IMR-90 (cell line): ENCODE data around the gene DDX10. TPM values are rescaled to one million over a fixed set of nuclear protein-coding genes. Genes with fewer than 3 reads are reported as not detected.

Experiments
- ATAC-seq: fragments of 200-7000 bp; cut with Tn5 transposase; 2 replicates; pipeline ENCODE4 v1.9.1; 2020; ENCODE audit warnings: low read depth, mild to moderate bottlenecking, moderate library complexity
- BruUV-seq: library from RNA; stranded (reverse); fragments of 400-500 nt; replicated peaks from 2 replicates; lab custom pipeline; 2021; lab: Mats Ljungman, UMichigan
- CTCF ChIA-PET: fragments of 300-600 bp; formaldehyde crosslinking; extraction: SDS; loops from one replicate; lab custom pipeline; 2021; ENCODE audit warnings: antibody characterized with exemption; lab: Yijun Ruan, JAX
- POLR2A ChIA-PET: fragments of 300-600 bp; sonication (Branson Sonifier 250); formaldehyde crosslinking; loops from one replicate; lab custom pipeline; 2022; ENCODE audit warnings: antibody characterized with exemption; ENCODE audit not compliant: unreplicated experiment; lab: Charles Lee
- DNase-seq: peaks from one replicate; pipeline ENCODE4 v3.0.0; 2013
- H2AFZ ChIP-seq: replicated peaks from 2 replicates; pipeline ENCODE3; 2013; ENCODE audit warnings: low read length, mild to moderate bottlenecking; ENCODE audit not compliant: poor library complexity
- H2AK5ac ChIP-seq: 2 replicates; pipeline ENCODE4 v1.6.1; 2013; ENCODE audit warnings: low read depth, low read length, inconsistent platforms
- H2AK9ac ChIP-seq: replicated peaks from 2 replicates; pipeline ENCODE3; 2013; ENCODE audit warnings: mild to moderate bottlenecking, low read depth, low read length, moderate library complexity; ENCODE audit not compliant: poor library complexity
- H2BK120ac ChIP-seq: 2 replicates; pipeline ENCODE4 v1.6.1; 2013; ENCODE audit warnings: low read depth, low read length, inconsistent platforms
- H2BK15ac ChIP-seq: 3 replicates; pipeline ENCODE4 v1.6.1; 2013; ENCODE audit warnings: low read depth, low read length, inconsistent platforms
- H2BK20ac ChIP-seq: 2 replicates; pipeline ENCODE4 v1.6.1; 2013; ENCODE audit warnings: low read depth, mild to moderate bottlenecking, inconsistent platforms, low read length, moderate library complexity
- H2BK5ac ChIP-seq: 2 replicates; pipeline ENCODE4 v1.6.1; 2013; ENCODE audit warnings: mild to moderate bottlenecking, low read depth, low read length, inconsistent platforms; ENCODE audit not compliant: poor library complexity, severe bottlenecking
- H3K14ac ChIP-seq: replicated peaks from 2 replicates; pipeline ENCODE4 v1.6.1; 2013; ENCODE audit warnings: low read depth, low read length, inconsistent platforms
- H3K18ac ChIP-seq: 2 replicates; pipeline ENCODE4 v1.6.1; 2013; ENCODE audit warnings: low read depth, low read length, control low read depth
- H3K23ac ChIP-seq: 2 replicates; pipeline ENCODE4 v1.6.1; 2013; ENCODE audit warnings: low read depth, low read length, inconsistent platforms
- H3K27ac ChIP-seq: 2 replicates; pipeline ENCODE4 v1.5.1; 2013; ENCODE audit warnings: mild to moderate bottlenecking, control low read depth, low read length; ENCODE audit not compliant: insufficient read depth
- H3K27me3 ChIP-seq: 2 replicates; pipeline ENCODE4 v1.6.1; 2013; ENCODE audit warnings: low read length; ENCODE audit not compliant: control insufficient read depth, insufficient read depth
- H3K36me3 ChIP-seq: 2 replicates; pipeline ENCODE4 v1.6.1; 2013; ENCODE audit warnings: low read length, mixed read lengths; ENCODE audit not compliant: control insufficient read depth, insufficient read depth
- H3K4ac ChIP-seq: 2 replicates; pipeline ENCODE4 v1.6.1; 2013; ENCODE audit warnings: low read depth, low read length, inconsistent platforms
- H3K4me1 ChIP-seq: 2 replicates; pipeline ENCODE4 v1.6.1; 2013; ENCODE audit warnings: low read length, mixed read lengths; ENCODE audit not compliant: control insufficient read depth, insufficient read depth
- H3K4me2 ChIP-seq: 2 replicates; pipeline ENCODE4 v1.6.1; 2013; ENCODE audit warnings: low read depth, mild to moderate bottlenecking, control low read depth, low read length, moderate library complexity
- H3K4me3 ChIP-seq: 2 replicates; pipeline ENCODE4 v1.5.1; 2013; ENCODE audit warnings: low read depth, mild to moderate bottlenecking, control low read depth, low read length, moderate library complexity; ENCODE audit not compliant: insufficient read depth
- H3K56ac ChIP-seq: 2 replicates; pipeline ENCODE4 v1.6.1; 2013; ENCODE audit warnings: low read length, inconsistent platforms; ENCODE audit not compliant: insufficient read depth; ENCODE audit errors: extremely low read depth
- H3K79me1 ChIP-seq, 2 experiments: 2 replicates each; pipeline ENCODE4 v1.6.1; 2013; ENCODE audit warnings: low read length in 2 of 2, inconsistent platforms in 1 of 2, low read depth in 1 of 2
- H3K9ac ChIP-seq: 2 replicates; pipeline ENCODE4 v1.6.1; 2013; ENCODE audit warnings: low read depth, low read length, control low read depth
- H3K9me1 ChIP-seq: 2 replicates; pipeline ENCODE4 v1.6.1; 2013; ENCODE audit warnings: low read length, inconsistent platforms; ENCODE audit not compliant: insufficient read depth
- H3K9me3 ChIP-seq: 2 replicates; pipeline ENCODE4 v1.6.1; 2013; ENCODE audit warnings: low read length; ENCODE audit not compliant: control insufficient read depth, insufficient read depth
- H4K20me1 ChIP-seq: 2 replicates; pipeline ENCODE4 v1.6.1; 2013; ENCODE audit warnings: low read length, inconsistent platforms; ENCODE audit not compliant: insufficient read depth
- H4K5ac ChIP-seq: 2 replicates; pipeline ENCODE4 v1.6.1; 2013; ENCODE audit warnings: mild to moderate bottlenecking, low read depth, low read length, control low read depth
- H4K8ac ChIP-seq, 2 experiments: 2 replicates each; pipeline ENCODE4 v1.6.1; 2013; ENCODE audit warnings: low read depth in 2 of 2, low read length in 2 of 2, control low read depth in 1 of 2, inconsistent platforms in 1 of 2
- H4K91ac ChIP-seq: 2 replicates; pipeline ENCODE4 v1.6.1; 2013; ENCODE audit warnings: low read depth, low read length, inconsistent platforms; ENCODE audit not compliant: insufficient read depth
- BHLHE40 ChIP-seq: fragments of 150-350 bp; IDR thresholded peaks from 2 replicates; pipeline ENCODE4 v1.6.1; 2016; ENCODE audit warnings: mild to moderate bottlenecking, low read depth, low read length
- CEBPB ChIP-seq: IDR thresholded peaks from 2 replicates; pipeline ENCODE4 v1.6.1; 2012; ENCODE audit warnings: low read depth, low read length, improper control_type of control experiment
- CHD1 ChIP-seq: IDR thresholded peaks from 2 replicates; pipeline ENCODE4 v1.6.1; 2012; ENCODE audit warnings: low read depth, low read length, improper control_type of control experiment
- CTCF ChIP-seq: conservative IDR thresholded peaks from 2 replicates; pipeline ENCODE4 v1.5.1; 2012; ENCODE audit warnings: mild to moderate bottlenecking, low read depth, low read length, improper control_type of control experiment
- FOS ChIP-seq: fragments of 150-350 bp; IDR thresholded peaks from 2 replicates; pipeline ENCODE4 v1.6.1; 2016; ENCODE audit warnings: low read depth, low read length
- MAFK ChIP-seq: IDR thresholded peaks from 2 replicates; pipeline ENCODE4 v1.6.1; 2012; ENCODE audit warnings: low read depth, low read length, improper control_type of control experiment
- MAZ ChIP-seq: IDR thresholded peaks from 2 replicates; pipeline ENCODE4 v1.6.1; 2012; ENCODE audit warnings: low read depth, mild to moderate bottlenecking, low read length, improper control_type of control experiment, moderate library complexity, borderline replicate concordance
- MXI1 ChIP-seq: IDR thresholded peaks from 2 replicates; pipeline ENCODE4 v1.6.1; 2012; ENCODE audit warnings: low read depth, mild to moderate bottlenecking, low read length, moderate library complexity, borderline replicate concordance
- POLR2A ChIP-seq: IDR thresholded peaks from 2 replicates; pipeline ENCODE4 v1.6.1; 2012; ENCODE audit warnings: mild to moderate bottlenecking, low read depth, low read length
- RAD21 ChIP-seq: IDR thresholded peaks from 2 replicates; pipeline ENCODE4 v1.6.1; 2012; ENCODE audit warnings: low read length, improper control_type of control experiment
- RCOR1 ChIP-seq: IDR thresholded peaks from 2 replicates; pipeline ENCODE4 v1.6.1; 2012; ENCODE audit warnings: mild to moderate bottlenecking, low read length, improper control_type of control experiment; ENCODE audit not compliant: insufficient replicate concordance
- RFX5 ChIP-seq: IDR thresholded peaks from 2 replicates; pipeline ENCODE4 v1.8.0; 2012; ENCODE audit warnings: low read depth, mild to moderate bottlenecking, low read length, moderate library complexity
- SMC3 ChIP-seq: fragments of 150-350 bp; IDR thresholded peaks from 2 replicates; pipeline ENCODE4 v1.6.1; 2016; ENCODE audit warnings: low read depth, mild to moderate bottlenecking, antibody characterized with exemption, low read length, moderate library complexity
- USF2 ChIP-seq: fragments of 150-350 bp; IDR thresholded peaks from 2 replicates; pipeline ENCODE4 v1.6.1; 2017; ENCODE audit warnings: mild to moderate bottlenecking, antibody characterized with exemption, low read length, low read depth
- dilution Hi-C: fragments of 300-500 bp; cut with HindIII; formaldehyde crosslinking; loops from one replicate; pipeline ENCODE4 v1.14.3; 2018; ENCODE audit warnings: low sequenced_read_pairs; ENCODE audit not compliant: unreplicated experiment
- in situ Hi-C: fragments of 300-500 bp; cut with MboI; formaldehyde crosslinking; loops from 3 replicates; pipeline ENCODE4 v1.14.3; 2019; ENCODE audit warnings: low sequenced_read_pairs, inconsistent platforms, mixed read lengths
- intact Hi-C: fragments of 100-400 bp; cut with micrococcal nuclease; formaldehyde crosslinking; loops from 2 replicates; pipeline ENCODE4 v1.10.0; 2022
- polyA plus RNA-seq, 3 experiments: library from polyadenylated mRNA; depleted of rRNA; stranded (reverse); fragments of >200 nt; gene quantifications; 2 replicates each; pipeline ENCODE4 v1.2.3, GENCODE V29; 2012; ENCODE audit warnings: low replicate concordance in 1 of 3
- total RNA-seq: library from RNA; depleted of rRNA; stranded (reverse); fragments of >200 nt; gene quantifications from 2 replicates; pipeline ENCODE4 v1.2.3, GENCODE V29; 2012

DDX10 gene
- total and polyA plus RNA-seq, 2 of the 4 experiments (the other 2 are of a cell fraction) = 20.0 to 31.9 TPM

GRCh38 chr11:108672786-108673185 is 7.9 kb downstream of the DDX10 start:
- TF ChIP-seq RFX5 = no peak
- no peak for TF ChIP-seq POLR2A
- TF ChIP-seq MXI1 = no peak
- TF ChIP-seq MAZ = no peak
- no peak for TF ChIP-seq CTCF
- TF ChIP-seq RCOR1 = no peak
- TF ChIP-seq CEBPB = no peak
- no peak for TF ChIP-seq SMC3
- no peak for TF ChIP-seq FOS
- TF ChIP-seq MAFK = no peak
- no peak for TF ChIP-seq BHLHE40
- TF ChIP-seq CHD1 = no peak
- TF ChIP-seq RAD21 = no peak
- no peak for TF ChIP-seq USF2
- Histone ChIP-seq H2BK20ac (no peak overlapping the region), H4K5ac (no peak overlapping the region), H4K8ac (no peak overlapping the region), H2AK5ac (no peak overlapping the region), H3K4me3 (no peak overlapping the region), H3K9ac (no peak overlapping the region), H3K27ac (no peak overlapping the region), H2AK9ac (no peak overlapping the region), H2BK15ac (no peak overlapping the region), H3K79me1 (peaks cover 13 to 49% of the 10 kb centered on the region in 2 experiments), H3K9me1 (peaks cover 3% of the 10 kb centered on the region; the same call in 1 of the 2 replicates), H3K23ac (no peak overlapping the region), H3K4me2 (no peak overlapping the region), H3K14ac (no peak overlapping the region), H3K27me3 (no peaks in the 10 kb centered on the region), H3K4ac (no peak overlapping the region), H3K56ac (no peak overlapping the region), H3K18ac (no peak overlapping the region), H4K20me1 (no peaks in the 10 kb centered on the region), H3K9me3 (no peaks in the 10 kb centered on the region), H2BK5ac (no peak overlapping the region), H2BK120ac (no peak overlapping the region), H3K36me3 (peaks cover 14% of the 10 kb centered on the region), H3K4me1 (no peaks in the 10 kb centered on the region), H4K91ac (no peak overlapping the region), H2AFZ (no peak overlapping the region)
- no TSS peak for BruUV-seq
- in situ Hi-C loops (loop anchor here (25.0 kb wide), 1 partner anchor 1085 kb away; the partner anchor contains the start of gene ELMOD1), dilution Hi-C loops (no loop called here), intact Hi-C loops (no loop called here)
- DNase-seq = no peak
- POLR2A ChIA-PET = no interaction called here
- CTCF ChIA-PET = interaction anchor here (0.5 kb wide), 1 partner anchor 936 kb away, joined by 3 read pairs; no protein-coding TSS in a partner anchor
- ATAC-seq = no peak
